ENCODE measurements around the gene SH3PXD2B.
"Not testable (repeated sequence)": the region's sequence is repeated elsewhere in the genome, so short reads cannot be mapped to it uniquely, and the experiment has no call there.

Gene SH3PXD2B

DNA sequence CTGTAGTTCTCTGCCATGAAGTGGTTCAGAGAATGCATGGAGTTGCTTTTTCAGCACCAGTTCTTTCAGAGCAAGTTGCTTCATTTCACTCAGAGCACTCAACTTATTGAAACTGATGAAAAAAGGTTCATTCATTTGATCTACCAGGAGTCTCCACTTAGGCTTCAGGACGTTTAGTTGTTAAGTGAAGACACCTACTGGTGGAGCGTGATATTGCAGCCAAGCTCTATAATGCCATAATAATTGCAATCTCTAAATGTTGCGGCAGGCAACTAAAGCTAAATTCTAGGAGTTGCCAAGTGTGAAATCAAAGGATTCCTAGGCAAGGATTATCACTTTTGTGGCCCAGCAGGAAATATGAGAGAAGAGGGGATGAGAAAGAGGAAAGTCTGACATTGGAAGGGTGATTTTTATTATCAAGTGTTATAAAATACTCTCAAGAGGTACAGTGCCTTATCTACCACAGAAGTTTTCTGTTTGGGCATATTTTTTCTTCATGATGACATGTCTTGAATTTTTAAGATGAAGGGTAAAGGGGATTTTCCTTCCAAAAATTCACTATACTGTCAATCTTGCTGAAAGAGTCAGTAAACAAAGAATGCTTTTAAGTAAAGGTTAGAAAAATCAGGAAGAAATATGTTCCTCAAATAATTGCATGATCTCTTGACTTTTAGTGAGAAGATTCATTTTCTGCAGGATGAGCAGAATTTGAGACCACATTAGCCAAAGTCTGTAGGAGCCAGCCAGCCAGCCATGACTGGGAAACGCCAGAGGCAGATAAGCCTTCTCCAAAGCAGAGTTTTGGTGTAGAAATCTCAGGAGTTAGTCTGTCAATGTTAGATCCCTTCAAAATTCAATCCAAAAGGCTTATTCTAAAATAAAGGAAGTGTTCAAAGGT lies 83.4 kb downstream of the SH3PXD2B start:
- Histone ChIP-seq H3F3A (ENCODE audit: insufficient read depth, low read length) (no peaks in the 10 kb centered on the region), H3K9ac (ENCODE audit: low read length) (no peak overlapping the region), H3K27ac (ENCODE audit: low read depth, low read length, poor library complexity, severe bottlenecking) (no peak overlapping the region), H3K79me2 (ENCODE audit: insufficient read depth, low read length) (no peaks in the 10 kb centered on the region), H3K4me3 (ENCODE audit: low read depth, low read length, poor library complexity, severe bottlenecking) (no peak overlapping the region), H3K4me2 (ENCODE audit: low read length) (no peak overlapping the region), H3K9me2 (ENCODE audit: low read depth, low read length) (no peaks in the 10 kb centered on the region), H3K9me3 (ENCODE audit: low read length) (peaks cover 11% of the 10 kb centered on the region), H3K27me3 (ENCODE audit: insufficient read depth, low read length) (peaks cover 9% of the 10 kb centered on the region; the same call in 1 of the 2 replicates), H3K36me3 (ENCODE audit: insufficient read depth, low read length) (no peaks in the 10 kb centered on the region; the same call in 1 of the 2 replicates), H4K20me1 (ENCODE audit: insufficient read depth, low read length) (no peaks in the 10 kb centered on the region), H3K4me1 (ENCODE audit: insufficient read depth, low read length, severe bottlenecking) (no peaks in the 10 kb centered on the region), H2AFZ (ENCODE audit: low read length) (no peak overlapping the region)
- TF ChIP-seq, protein P1, sequence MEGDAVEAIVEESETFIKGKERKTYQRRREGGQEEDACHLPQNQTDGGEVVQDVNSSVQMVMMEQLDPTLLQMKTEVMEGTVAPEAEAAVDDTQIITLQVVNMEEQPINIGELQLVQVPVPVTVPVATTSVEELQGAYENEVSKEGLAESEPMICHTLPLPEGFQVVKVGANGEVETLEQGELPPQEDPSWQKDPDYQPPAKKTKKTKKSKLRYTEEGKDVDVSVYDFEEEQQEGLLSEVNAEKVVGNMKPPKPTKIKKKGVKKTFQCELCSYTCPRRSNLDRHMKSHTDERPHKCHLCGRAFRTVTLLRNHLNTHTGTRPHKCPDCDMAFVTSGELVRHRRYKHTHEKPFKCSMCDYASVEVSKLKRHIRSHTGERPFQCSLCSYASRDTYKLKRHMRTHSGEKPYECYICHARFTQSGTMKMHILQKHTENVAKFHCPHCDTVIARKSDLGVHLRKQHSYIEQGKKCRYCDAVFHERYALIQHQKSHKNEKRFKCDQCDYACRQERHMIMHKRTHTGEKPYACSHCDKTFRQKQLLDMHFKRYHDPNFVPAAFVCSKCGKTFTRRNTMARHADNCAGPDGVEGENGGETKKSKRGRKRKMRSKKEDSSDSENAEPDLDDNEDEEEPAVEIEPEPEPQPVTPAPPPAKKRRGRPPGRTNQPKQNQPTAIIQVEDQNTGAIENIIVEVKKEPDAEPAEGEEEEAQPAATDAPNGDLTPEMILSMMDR (IDR thresholded peaks at IDR 0.05; ENCODE audit: low read length): peak; percentile 73
- no peak for TF ChIP-seq EZH2 (IDR thresholded peaks at IDR 0.05; ENCODE audit: borderline replicate concordance, low read length)

DNA sequence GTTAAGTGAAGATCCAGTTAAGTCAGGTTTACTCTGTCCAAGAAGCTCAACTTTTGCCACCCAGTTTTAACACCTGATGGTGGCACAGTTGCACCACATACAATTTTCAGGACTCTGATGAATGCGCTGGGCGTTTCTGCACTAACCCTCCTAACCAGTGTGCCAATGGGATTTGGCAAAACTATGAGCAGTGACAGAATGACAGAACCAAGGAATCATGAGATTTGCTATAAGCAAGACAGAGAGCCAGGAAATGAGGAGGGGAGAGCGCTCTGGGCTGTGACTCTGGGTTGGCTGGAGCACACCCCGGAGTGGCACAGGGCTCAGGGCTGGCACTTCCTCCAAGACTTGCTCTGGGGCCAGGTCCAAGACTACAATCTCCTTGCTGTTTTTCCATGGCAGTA lies 84.1 kb downstream of the SH3PXD2B start:
- H3K27ac ChIP-seq (ENCODE audit: low read depth, low read length, poor library complexity, severe bottlenecking): no peak overlapping the region
- H3K9me3 ChIP-seq (ENCODE audit: low read length): peaks cover 11% of the 10 kb centered on the region
- no peaks in the 10 kb centered on the region; the same call in 1 of the 2 replicates for H3K36me3 ChIP-seq (ENCODE audit: insufficient read depth, low read length)
- H3K4me3 ChIP-seq (ENCODE audit: low read depth, low read length, poor library complexity, severe bottlenecking): no peak overlapping the region
- no peak overlapping the region for H3K9ac ChIP-seq (ENCODE audit: low read length)
- H3F3A ChIP-seq (ENCODE audit: insufficient read depth, low read length): no peaks in the 10 kb centered on the region
- H3K79me2 ChIP-seq (ENCODE audit: insufficient read depth, low read length): no peaks in the 10 kb centered on the region
- H3K4me1 ChIP-seq (ENCODE audit: insufficient read depth, low read length, severe bottlenecking): peaks cover 1% of the 10 kb centered on the region
- no peaks in the 10 kb centered on the region for H4K20me1 ChIP-seq (ENCODE audit: insufficient read depth, low read length)
- TF ChIP-seq EZH2 (IDR thresholded peaks at IDR 0.05; ENCODE audit: borderline replicate concordance, low read length): no peak
- TF ChIP-seq, protein P1 (IDR thresholded peaks at IDR 0.05; ENCODE audit: low read length): no peak
- peaks cover 9% of the 10 kb centered on the region; the same call in 1 of the 2 replicates for H3K27me3 ChIP-seq (ENCODE audit: insufficient read depth, low read length)
- H3K4me2 ChIP-seq (ENCODE audit: low read length): no peak overlapping the region
- no peaks in the 10 kb centered on the region for H3K9me2 ChIP-seq (ENCODE audit: low read depth, low read length)
- H2AFZ ChIP-seq (ENCODE audit: low read length): no peak overlapping the region

DNA sequence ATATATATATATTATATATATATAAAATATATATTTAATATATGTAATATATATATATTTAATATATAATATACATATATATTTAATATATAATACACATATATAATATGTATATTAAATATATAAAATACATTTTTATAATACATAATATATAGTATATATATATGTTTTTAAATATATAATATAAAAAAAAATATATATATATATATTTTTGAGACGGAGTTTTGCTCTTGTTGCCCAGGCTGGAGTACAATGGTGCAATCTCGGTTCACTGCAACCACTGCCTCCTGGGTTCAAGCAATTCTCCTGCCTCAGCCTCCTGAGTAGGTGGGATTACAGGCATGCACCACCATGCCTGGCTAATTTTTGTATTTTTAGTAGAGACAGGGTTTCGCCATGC lies 85.6 kb downstream of the SH3PXD2B start:
- not testable (repeated sequence) for H2AFZ ChIP-seq (ENCODE audit: low read length); H4K20me1 ChIP-seq (ENCODE audit: insufficient read depth, low read length); H3K9me2 ChIP-seq (ENCODE audit: low read depth, low read length); H3K9ac ChIP-seq (ENCODE audit: low read length); H3K4me1 ChIP-seq (ENCODE audit: insufficient read depth, low read length, severe bottlenecking); H3K27me3 ChIP-seq (ENCODE audit: insufficient read depth, low read length); H3F3A ChIP-seq (ENCODE audit: insufficient read depth, low read length); H3K4me2 ChIP-seq (ENCODE audit: low read length); H3K27ac ChIP-seq (ENCODE audit: low read depth, low read length, poor library complexity, severe bottlenecking); H3K4me3 ChIP-seq (ENCODE audit: low read depth, low read length, poor library complexity, severe bottlenecking); H3K79me2 ChIP-seq (ENCODE audit: insufficient read depth, low read length); H3K36me3 ChIP-seq (ENCODE audit: insufficient read depth, low read length)
- peaks cover 11% of the 10 kb centered on the region for H3K9me3 ChIP-seq (ENCODE audit: low read length)

All from OCI-LY1 (cell line).